Bone marrow (tissue), 2 donors: ENCODE results near the gene PLB1.

Experiments used
- DNase-seq, 2 donors: peaks; one replicate each; lab custom pipeline; 2025; lab: John Stamatoyannopoulos, UW

PLB1 gene

DNA sequence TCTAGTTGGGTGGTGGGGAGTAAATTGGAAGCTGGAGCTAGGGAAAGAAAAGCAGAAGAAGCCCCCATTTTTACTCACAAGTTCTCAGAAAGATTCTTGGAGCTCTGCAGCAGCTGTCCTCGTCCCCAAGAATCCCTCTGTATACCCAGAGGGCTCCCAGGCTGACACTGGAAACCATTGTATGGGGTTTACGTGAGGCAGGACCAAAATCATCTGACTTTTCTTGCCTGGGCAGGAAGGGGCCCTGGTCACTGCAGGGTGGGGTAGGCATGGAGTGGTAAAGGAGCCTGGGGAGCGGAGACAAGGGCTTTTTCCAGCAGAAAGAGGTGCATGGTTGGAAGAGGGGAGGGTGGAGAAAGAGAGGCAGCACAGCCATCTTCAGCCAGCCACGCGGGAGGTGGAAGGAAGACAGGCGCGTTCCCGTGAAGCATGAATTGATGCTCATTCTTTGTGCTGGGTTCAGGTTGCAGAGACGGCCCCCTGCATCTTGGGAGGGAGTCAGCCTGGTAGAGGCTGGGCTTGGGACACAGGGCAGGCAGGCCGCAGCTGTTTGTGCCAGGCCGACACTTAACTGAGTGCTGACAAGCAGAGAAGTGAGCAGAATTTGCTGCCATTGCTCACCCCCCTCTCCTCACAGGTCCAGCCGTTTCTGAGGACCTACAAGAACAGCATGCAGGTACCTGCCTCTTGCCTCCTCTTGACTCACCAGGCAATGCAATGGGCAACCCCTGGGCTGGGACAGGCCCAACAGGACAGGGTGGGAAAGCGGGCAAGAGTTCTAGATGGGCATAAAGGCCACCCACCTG, 94.8 kb downstream of the PLB1 start:
- DNase-seq, result no peak

DNA sequence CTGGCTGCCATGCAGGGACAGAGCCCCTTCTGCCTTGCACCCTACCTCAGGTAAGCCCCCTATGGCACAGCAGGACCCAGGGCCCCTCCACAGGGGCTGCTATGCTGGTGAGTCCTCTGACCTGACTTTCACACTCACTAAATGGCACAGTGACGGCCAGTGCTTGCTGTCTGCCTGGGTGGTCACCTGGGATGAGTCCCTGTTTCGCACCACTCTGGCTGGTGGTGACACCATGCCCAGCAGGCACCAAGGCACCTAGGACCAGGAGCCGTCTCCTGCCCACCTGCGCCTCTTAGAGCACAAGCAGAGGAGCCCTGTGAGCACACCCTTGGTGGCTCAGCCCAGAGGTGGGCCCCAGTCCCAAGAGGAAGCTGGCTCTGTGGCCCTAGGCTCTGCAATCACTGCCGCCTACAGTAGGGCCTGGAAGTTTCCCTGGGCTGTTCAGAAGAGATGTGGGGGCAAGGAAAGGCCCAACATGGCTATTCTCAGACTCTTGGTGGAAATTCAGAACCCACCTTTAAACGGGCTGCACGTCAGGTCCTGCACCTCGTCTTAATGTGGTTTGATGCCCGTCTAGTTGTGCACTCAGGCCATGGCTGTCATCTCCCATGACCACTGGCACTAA, 96.0 kb downstream of the PLB1 start:
- DNase-seq, result no peak

DNA sequence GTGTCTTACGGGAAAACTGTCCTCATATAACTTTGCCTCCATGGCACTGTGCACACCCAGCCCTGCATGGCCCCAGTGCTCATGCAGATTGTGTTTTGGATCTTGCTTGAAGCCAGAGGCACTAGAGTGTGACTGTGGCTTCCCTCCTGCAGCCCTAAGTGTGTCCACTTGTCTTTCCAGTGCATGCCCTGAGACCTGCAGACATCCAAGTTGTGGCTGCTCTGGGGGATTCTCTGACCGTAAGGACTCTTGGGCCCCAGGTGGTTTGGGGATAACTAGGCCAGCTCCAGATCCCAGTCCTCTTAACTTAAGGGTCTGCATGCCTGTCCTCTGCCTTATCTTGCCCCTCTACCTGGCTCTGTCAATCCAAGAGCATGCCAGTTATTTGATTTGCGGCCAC, 96.6 kb downstream of the PLB1 start:
- no peak for DNase-seq

DNA sequence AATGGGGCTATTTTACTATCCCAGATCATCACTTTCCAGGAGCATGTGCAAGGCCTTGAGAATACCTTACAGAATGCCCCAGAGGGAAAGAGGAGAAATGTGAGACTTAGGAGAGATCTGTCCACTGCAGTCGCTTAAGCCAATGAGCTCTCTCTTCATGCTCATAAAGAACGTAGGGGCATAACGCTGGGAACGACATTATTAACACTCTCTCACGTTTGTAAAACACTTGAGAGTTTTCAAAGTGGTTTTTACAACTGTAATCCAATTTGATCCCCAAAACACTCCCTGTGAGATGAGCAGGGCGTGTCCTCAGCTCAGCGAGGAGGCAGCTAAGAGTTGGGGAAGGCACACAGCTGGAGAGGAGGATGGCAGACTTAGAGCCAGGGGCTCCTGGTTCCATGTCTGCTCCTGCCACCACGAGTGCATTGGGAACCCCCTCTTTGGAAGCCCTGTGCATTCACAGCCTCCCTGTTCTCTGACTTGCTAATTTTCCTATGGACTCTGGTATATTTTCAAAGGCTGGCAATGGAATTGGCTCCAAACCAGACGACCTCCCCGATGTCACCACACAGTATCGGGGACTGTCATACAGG, 97.4 kb downstream of the PLB1 start:
- DNase-seq, result no peak

DNA sequence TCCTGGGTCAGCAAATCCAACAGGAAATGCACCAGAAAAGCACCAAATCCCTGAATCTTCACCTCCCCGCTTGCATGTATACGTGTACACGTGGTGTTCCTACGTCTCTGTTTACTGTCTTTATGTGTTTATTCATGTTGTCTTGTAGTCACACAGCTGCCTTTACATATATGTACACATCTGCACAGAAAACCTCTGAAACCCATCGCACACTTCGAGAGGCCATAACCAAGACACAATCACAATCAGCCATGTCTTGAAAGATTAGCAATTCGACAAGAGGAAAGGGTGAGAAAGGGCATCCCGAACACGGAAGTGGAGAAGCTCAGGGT, 98.1 kb downstream of the PLB1 start:
- DNase-seq, result no peak

DNA sequence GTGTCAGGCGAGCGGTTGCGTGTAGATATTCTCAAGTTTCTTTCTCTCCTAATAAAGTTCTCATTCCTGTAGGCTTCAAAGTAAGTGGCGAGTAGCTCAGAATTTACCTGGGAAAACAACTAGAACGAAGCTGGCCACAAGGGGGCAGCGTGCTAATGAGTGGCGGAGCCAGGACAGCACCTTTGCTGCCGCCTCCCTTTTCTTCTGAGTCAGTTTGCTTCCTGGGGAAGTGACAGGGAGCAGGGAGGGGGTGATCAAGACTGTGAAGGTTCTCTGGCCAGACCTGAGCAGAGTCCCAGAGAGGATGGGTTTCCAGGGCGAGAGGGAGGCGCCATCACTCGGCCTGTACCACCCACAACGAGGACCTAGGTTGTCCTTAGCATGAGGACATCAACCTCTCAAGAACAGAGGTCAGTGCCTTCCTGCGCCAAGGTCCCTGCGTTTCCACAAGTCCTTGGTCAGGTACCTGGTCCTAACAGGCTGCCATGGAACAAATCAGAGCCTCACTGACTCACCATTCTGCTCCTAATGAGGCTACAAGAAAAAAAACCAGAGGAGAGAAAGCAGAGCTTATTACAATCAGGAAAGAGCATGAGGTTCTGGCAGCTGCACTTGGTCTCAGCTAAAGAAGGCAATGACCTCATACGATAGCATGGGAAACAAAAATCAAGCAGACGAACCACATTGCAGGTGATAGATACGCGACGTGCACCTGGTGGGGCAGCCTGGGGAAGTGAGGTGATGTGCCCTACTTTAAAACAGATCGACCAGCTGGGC, 98.7 kb downstream of the PLB1 start:
- peak; percentile 48 to 87 for DNase-seq

DNA sequence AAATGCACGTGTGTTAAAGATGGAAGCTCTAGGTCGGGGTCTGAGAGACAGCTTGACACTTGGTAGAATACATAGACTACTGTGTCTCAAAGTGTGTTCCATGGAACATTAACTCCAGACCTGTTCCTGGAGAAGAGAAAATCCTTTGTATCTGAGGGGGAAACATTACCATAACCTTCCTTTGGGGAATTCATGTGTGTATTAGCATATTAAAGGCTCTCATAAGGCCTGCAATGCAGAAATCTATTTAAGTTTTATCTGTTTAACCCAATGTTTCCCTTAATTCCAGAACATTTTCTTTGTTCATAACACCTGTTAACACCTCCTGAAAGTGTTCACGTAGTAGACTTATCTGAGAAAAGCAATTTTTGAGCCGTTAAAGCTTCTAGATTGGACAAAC, 99.5 kb downstream of the PLB1 start:
- DNase-seq, result no peak

DNA sequence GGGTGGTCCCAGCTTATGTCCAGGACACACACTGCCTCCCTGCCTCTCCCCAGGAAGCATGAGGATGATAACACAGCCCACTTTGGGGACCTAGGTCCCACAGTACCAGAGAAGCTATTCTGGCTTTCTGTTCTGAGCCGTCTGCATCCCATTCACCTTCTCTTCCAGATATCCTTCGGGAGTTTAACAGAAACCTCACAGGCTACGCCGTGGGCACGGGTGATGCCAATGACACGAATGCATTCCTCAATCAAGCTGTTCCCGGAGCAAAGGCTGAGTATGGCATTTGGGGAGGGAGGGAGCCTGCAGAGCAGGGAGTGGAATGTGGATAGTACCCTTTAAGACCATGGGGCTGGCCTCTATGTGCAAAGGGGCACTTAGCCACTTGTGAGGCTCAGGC, 102.6 kb downstream of the PLB1 start:
- DNase-seq, result no peak

DNA sequence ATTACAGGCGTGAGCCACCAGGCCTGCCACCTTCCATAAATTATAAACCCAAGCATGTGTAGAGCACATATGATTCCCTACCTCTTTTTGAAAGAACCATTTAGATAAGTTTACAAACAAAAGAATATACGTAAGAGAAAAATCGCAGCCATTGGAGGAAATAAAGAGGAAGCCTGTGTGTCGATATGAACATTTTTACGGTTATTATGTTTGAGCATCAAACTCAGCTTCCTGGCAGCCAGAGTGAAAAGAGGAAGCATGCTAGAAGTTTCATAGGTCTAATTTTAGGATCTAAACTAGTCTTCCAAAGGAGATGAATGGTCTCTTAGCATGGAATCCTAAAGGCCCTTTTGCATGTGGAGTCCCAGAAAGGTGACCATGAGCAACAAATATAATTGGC, 104.3 kb downstream of the PLB1 start:
- DNase-seq, result peak in 1 of 2 donors; percentile 42

DNA sequence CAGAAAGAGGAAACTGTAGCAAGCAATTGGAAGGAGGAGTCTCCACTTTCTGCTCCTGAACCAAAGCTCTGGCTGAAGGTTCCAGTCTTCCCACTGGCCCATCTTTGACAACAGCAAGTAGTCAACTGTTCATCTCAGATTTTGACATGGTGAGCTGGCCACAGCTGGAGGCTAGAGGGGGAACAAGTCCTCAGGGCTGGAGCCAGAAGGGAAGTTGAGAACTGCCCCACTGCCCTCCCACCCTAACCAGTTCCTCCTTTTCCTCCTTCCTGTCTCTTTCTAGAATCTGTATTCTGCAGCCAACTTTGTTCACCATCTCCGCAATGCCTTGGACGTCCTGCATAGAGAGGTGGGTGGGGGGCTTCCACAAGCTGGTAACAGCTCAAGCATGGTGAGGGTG, 105.8 kb downstream of the PLB1 start:
- DNase-seq, result peak in 1 of 2 donors; percentile 12

DNA sequence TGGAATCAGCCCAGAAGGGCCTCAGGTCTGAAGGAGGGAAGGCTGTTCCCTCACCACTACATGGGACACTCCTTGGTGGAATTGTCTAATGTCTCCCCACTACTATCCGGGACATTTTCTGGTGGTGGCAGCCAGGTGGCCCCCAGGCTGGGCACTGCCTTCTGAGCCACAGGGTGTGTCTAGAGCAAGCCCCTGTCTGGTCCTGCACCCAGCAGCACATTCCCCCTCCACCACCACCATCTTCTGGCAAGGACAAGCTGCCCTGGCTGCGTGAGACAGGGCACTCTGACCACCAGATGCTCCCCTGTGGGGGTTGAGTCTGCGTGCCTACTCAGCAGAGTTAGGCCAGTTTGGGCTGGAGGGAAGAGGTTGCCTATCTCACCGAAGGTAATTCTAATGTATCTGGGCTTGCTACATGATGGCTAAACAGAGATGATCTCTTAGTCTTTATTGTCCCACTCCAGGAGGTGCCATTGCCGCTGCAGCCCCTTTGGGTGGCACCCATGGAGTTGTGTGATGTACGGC, 106.3 kb downstream of the PLB1 start:
- no peak for DNase-seq

DNA sequence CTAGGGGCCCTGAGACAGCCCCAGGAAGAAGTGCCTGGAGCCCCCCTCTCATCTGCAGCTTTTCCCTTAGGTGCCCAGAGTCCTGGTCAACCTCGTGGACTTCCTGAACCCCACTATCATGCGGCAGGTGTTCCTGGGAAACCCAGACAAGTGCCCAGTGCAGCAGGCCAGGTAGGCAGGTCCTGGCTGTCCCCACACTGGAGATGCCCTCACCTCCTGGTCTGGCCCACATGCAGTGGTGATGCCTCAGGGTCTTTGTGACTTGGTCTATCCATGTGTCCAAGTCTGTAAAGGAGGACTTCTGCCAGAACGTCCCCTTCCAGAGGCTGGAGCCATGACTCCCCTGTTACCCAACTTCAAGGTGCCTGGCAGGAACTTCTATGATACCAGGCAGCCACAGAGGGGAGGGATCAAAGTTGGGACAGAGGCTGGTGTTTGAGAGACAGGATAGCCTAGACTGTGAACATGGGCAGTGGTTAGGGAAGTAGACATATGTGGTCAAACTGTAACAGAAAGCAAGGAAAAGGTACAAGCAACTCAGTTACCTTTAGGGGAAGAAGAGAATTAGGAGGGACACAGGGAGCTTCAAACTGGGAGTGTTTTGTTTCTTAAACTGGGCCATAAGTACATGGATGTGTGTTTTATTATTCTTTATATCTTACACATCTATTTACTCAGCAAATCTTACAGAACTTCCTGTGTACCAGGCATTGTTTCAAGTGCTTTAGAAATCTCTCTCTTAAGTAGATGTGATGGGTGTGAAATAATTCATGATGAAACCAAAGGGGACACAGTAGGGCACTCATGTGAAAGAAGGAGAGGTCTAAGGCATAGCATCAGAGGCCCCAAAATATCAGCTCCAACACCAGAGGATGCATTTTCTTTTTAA, 107.1 kb downstream of the PLB1 start:
- no peak for DNase-seq

DNA sequence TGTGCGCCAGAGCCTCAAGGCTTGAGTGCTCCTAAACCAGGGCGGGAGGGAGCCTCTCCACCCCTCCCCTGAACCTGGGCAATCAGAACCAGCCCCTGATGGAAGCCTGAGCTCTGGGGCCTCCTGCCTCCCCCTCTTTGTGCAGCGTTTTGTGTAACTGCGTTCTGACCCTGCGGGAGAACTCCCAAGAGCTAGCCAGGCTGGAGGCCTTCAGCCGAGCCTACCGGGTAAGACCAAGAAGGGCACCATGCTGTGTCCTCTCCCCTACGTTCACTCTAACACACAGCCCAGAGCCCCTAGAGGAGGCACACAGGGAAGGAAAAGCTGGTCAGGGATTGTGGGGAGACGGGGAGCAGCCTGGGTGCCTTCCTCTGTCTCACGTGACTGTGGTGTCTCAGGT, 108.0 kb downstream of the PLB1 start:
- DNase-seq, result no peak

DNA sequence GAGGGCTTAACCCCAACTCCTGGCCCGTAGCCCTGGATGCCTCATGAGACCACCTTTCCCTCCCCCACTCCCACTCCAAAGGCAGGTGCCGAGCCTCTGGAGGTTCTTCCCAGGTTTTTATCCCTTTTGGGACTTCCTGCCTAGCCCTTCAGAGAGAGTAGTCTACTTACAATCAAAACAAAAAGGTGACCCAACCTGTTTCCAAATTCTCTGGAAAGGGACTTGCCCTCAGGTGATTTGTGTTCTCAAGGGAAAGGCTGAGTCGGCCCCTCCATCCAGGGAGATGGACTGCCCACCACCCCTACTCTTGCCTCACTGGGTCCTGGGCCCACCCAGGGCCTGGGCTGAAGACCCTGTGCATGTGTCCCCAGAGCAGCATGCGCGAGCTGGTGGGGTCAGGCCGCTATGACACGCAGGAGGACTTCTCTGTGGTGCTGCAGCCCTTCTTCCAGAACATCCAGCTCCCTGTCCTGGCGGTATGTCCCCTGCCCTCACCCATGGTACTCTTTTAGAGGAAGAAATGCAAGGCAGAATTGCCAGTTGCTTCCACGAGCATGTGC, 108.5 kb downstream of the PLB1 start:
- no peak for DNase-seq

DNA sequence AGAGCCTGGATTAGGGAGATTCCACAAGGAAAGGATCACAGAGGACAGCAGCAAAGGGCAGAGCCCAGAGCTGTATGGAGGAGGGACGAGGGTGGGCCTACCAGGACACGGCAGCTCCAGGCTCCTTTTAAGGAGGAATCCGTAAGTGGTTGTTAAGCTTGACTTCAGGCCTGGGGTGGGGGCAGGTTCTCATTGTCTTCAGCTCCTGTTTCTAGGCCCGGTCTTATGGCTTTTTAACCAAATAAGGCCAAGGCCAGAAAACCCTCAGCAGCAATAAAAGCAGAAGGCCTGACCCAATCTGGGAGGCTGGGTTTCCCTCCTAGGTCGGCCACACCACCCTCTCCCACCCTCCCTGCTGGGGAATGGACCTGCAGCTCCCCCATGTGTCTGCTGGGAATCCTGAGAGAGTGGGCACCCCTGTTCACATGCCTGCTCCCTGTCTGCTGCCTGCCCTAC, 111.2 kb downstream of the PLB1 start:
- no peak for DNase-seq

DNA sequence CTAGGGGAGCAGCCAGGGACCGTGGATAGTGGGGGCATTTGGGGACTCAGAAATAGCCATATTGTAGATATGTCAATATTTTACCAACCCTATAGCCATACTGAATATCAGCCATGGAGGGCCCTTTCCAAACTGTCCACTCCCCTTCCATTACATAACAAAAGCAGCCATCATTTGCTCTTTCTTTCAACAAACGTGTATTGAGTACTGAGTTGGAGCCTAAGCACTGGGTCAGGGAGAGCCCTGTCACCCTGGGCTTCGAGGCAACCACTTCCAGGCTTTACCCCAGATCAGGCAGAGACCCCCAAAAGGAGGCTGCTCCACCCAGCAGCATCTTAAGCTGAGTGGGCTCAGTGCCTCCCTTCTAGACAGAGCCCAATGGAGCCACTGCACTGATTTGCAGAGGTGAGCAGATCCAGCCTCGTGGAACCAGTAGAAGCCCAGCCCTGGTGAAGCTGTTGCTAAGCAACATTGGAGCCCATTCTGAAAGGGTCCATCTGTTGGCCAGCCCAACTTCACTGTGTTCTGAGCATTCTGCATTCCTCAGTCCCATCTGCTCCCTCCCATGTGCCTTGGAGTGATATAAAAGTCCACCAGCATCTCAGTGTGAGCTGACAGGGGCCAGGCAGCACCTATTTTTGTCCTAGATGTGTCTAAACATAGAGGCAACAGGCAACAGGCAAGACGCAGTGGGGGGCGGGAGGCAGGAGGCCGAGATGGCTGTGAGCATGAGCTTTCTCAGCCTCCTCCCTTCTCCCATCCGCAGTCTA, 112.1 kb downstream of the PLB1 start:
- no peak for DNase-seq

DNA sequence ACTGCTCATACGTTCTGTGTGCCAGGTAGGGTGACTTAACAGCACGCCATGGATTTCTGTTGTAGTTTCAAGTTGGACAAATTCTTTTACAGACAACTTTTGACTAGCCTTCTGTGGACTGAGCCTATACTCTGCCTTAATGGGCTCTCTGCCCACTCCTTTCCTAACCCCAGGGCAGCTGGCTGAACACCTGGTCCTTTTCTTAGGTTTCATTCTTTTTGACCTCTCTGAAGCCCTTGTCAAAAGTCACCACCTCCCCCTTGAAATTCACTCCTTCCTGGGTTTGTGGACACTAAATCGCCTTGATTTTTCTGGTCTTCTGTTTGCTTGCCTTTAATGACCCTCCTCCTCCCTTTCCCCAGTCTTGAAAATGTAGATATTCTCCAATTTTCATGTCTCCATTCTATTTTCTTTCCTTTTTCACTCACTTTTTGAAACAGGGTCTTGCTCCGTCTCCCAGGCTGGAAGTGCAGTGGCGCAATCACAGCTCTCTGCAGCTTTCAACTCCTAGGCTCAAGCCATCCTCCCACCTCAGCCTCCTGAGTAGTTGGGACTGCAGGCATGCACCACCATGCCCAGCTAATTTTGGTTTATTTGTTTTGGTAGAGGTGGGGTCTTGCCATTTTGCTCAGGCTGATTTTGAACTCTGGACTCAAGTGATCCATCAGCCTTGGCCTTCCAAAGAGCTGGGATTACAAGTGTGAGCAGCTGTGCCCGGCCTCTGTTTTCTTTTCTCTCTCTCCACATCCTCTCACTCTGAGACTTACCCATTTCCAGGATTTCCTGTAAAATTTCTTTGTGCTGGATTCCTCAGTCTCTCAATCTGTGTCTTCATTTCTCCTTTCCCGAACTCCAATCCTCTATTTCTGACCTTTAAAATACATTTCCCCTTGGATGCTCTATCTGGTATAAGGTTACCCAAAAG, 112.9 kb downstream of the PLB1 start:
- DNase-seq, result no peak

DNA sequence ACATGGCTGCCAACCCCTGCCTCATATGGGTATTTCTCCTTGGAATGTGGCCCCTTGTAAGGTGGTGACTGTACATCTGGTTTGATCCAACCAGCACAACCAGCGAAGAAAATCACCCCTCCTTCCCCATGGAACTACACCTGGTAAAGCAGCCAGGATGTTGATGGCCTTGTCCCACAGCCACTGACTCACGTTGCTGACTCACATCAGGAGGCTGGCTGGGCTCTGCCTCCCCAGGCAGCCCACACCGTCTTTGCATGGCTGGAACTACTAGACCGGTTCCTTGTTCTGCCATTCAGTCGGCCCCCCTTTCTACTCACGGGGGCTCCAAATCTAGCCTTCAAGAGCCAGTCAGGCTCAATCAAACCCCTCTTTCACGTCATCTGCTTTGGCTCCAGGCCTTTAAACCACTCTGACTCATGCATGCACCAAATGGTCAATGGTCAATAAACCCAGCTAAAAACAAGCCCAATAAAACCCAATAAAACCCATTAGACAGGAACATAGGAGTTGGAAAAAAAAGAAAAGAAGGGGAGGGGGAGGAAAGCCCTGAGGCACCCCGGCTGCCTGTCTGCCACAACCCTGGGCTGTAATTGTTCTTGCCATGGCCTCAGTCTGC, 114.8 kb downstream of the PLB1 start:
- peak in 1 of 2 donors; percentile 22 for DNase-seq
